Esophagus muscularis mucosa (tissue), 4 donors: Measurements from ENCODE around the gene RCOR1. TPM values are rescaled to one million over a fixed set of nuclear protein-coding genes. Genes with fewer than 3 reads are reported as not detected.

ENCODE experiments used
- DNase-seq: peaks from one replicate; pipeline ENCODE4 v3.0.0-alpha.2; 2017; ENCODE audit errors: extremely low spot score
- H3K27ac ChIP-seq, 4 donors: fragments of 200-600 bp; sonication (generic); replicated peaks in 1 of 4; 1 replicate in 3 of 4; 2 replicates in 1 of 4; pipeline ENCODE4 v1.5.1; 2016 to 2019; ENCODE audit warnings: mild to moderate bottlenecking in 1 of 4
- H3K27me3 ChIP-seq, 4 donors: fragments of 200-600 bp; sonication (generic); one replicate each; pipeline versions ENCODE4 v1.5.1 to v1.6.0; 2016 to 2019
- H3K36me3 ChIP-seq, 4 donors: fragments of 200-600 bp; sonication (generic); one replicate each; pipeline ENCODE4 v1.5.1; 2016 to 2019
- H3K4me1 ChIP-seq, 4 donors: fragments of 200-600 bp; sonication (generic); one replicate each; pipeline ENCODE4 v1.5.1; 2016 to 2019
- H3K4me3 ChIP-seq, 4 donors: fragments of 200-600 bp; sonication (generic); 1 replicate in 2 of 4; 2 replicates in 2 of 4; pipeline ENCODE4 v1.5.1; 2016 to 2019; ENCODE audit warnings: mild to moderate bottlenecking in 4 of 4, moderate library complexity in 1 of 4
- H3K9me3 ChIP-seq, 4 donors: fragments of 200-600 bp; sonication (generic); 1 replicate in 3 of 4; 2 replicates in 1 of 4; pipeline ENCODE4 v1.5.1; 2016 to 2019
- EP300 ChIP-seq: sonication (generic); formaldehyde crosslinking; IDR thresholded peaks from one replicate; pipeline ENCODE4 v1.6.1; 2017; ENCODE audit warnings: antibody characterized with exemption
- POLR2A ChIP-seq: fragments of 450-650 bp; IDR thresholded peaks from one replicate; pipeline ENCODE4 v1.6.1; 2017; ENCODE audit warnings: antibody characterized with exemption, moderate library complexity, mild to moderate bottlenecking, low read depth
- POLR2AphosphoS5 ChIP-seq, 2 donors: sonication (generic); formaldehyde crosslinking; IDR thresholded peaks; one replicate each; pipeline ENCODE4 v1.6.1; 2017; ENCODE audit warnings: antibody characterized with exemption in 2 of 2
- WGBS: methylation state at CpG from one replicate; pipeline ENCODE4 v1.1.5; 2018; 5-methylcytosine and 5-hydroxymethylcytosine counted together
- intact Hi-C: fragments of 100-400 bp; cut with DNase I; formaldehyde crosslinking; loops from one replicate; pipeline ENCODE4 v1.15.1; 2023
- total RNA-seq, 4 donors: library from RNA; depleted of rRNA; stranded (reverse); fragments of >200 nt; gene quantifications; one replicate each; pipeline versions ENCODE4 v1.1.0 to v1.2.1, GENCODE V29; 2016
- TF ChIP-seq, protein P1 (sequence below), 3 experiments: fragments of 200-600 bp in 2 of 3; fragments of 450-650 bp in 1 of 3; sonication (generic) in 2 of 3; IDR thresholded peaks; one replicate each; pipeline ENCODE4 v1.5.1; 2017 to 2019; ENCODE audit warnings: antibody characterized with exemption in 3 of 3, mild to moderate bottlenecking in 2 of 3, moderate library complexity in 1 of 3

RCOR1 gene
- total RNA-seq, 4 donors from 2014 or later = 12.9 to 14.8 (median 13.8) TPM

DNA sequence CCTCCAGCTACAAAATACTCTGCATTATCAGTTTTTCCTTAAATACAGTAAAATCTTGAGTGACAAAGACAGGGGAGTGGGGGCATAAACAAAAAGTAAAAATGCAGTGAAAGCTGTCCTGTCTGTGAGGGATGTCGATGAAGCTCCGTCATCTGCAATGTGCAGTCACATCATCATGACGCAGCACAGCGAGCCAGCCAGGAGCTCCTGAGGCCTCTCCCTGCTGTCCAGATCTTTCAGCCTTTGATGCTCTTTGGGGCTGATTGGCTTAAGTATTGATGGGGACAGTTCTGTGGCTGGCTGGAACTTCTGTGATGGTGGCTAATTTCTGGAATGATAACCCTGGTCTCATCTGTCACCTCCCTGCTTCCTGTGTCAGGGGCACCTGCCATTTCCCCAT is 130.2 kb downstream of the RCOR1 start:
- Histone ChIP-seq H3K4me3 (no peak overlapping the region), H3K9me3 (no peaks in the 10 kb centered on the region), H3K4me1 (no peaks in the 10 kb centered on the region), H3K27ac (no peak overlapping the region), H3K36me3 (peaks cover 34 to 83% (median 76%) of the 10 kb centered on the region in 4 donors), H3K27me3 (no peaks in the 10 kb centered on the region)
- intact Hi-C loops = no loop called here
- peak; percentile 77 for DNase-seq
- TF ChIP-seq, protein P1, sequence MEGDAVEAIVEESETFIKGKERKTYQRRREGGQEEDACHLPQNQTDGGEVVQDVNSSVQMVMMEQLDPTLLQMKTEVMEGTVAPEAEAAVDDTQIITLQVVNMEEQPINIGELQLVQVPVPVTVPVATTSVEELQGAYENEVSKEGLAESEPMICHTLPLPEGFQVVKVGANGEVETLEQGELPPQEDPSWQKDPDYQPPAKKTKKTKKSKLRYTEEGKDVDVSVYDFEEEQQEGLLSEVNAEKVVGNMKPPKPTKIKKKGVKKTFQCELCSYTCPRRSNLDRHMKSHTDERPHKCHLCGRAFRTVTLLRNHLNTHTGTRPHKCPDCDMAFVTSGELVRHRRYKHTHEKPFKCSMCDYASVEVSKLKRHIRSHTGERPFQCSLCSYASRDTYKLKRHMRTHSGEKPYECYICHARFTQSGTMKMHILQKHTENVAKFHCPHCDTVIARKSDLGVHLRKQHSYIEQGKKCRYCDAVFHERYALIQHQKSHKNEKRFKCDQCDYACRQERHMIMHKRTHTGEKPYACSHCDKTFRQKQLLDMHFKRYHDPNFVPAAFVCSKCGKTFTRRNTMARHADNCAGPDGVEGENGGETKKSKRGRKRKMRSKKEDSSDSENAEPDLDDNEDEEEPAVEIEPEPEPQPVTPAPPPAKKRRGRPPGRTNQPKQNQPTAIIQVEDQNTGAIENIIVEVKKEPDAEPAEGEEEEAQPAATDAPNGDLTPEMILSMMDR (IDR thresholded peaks at IDR 0.05) = no peak
- TF ChIP-seq EP300 (no peak), POLR2A (no peak), POLR2AphosphoS5 (IDR thresholded peaks at IDR 0.05) (no peak)
- 89% methylated on average over 4 of the region's 4 CpGs for WGBS

DNA sequence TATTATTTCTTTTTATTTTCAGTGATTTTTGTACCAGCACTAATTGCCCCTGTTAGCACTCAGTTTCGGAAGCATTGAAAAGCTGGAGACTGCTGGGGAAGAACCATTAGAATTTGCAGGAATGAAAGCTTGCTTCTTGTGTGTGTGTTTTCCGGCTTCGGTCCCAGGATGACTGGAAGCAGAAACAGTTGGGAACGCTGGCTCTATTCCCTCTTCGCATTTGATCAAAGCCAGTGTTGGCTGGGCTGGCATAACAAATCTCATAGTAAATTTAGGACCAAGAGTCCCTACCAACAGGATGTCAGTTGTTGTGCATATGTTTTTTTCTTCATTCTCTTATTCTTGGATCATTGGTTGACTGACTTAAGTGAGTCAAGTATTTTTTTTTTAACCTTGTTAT is 131.2 kb downstream of the RCOR1 start:
- Histone ChIP-seq H3K27me3 (no peaks in the 10 kb centered on the region), H3K4me1 (no peaks in the 10 kb centered on the region), H3K4me3 (no peak overlapping the region), H3K36me3 (peaks cover 37 to 85% (median 77%) of the 10 kb centered on the region in 4 donors), H3K9me3 (no peaks in the 10 kb centered on the region), H3K27ac (no peak overlapping the region)
- DNase-seq = peak; percentile 37
- intact Hi-C loops = no loop called here
- TF ChIP-seq POLR2A = no peak
- no peak for TF ChIP-seq EP300
- TF ChIP-seq, protein P1 (IDR thresholded peaks at IDR 0.05) = no peak
- no peak for TF ChIP-seq POLR2AphosphoS5 (IDR thresholded peaks at IDR 0.05)
- WGBS = 94% methylated on average over 5 of the region's 5 CpGs

DNA sequence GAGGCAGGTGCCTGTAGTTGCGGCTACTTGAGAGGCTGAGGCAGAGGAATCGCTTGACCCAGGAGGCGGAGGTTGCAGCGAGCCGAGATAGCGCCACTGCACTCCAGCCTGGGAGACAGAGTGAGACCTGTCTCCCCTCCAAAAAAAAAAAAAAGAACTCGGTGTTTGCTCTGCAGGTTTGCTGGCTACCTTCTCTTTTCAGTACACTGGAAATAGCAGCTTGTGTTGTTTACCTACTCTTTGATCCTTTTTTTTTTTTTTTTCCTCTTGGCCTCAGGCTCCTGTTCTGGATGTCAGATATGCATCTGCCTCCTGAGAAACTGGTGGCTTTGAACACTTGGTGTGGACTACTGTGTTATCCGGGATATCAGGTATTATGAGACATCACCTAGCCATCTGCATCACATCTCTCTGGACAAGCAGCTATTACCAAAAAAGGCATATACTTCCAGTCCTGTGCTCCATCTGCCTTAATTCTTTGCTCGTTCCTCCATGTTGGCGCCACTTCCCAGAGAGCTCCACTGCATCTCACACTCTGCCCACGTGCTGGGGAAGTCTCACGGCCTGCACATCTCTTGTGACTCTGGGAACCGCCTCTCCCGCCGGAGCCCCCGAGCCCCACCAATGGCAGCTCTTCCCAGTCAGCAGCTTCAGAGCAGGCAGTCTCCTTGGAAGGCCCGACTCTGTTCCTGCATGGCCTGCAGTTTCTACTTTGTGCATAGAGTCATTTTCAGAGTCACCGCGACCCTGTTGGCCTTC is 133.9 kb downstream of the RCOR1 start:
- no peaks in the 10 kb centered on the region for H3K9me3 ChIP-seq
- peak; percentile 31 for DNase-seq
- H3K27ac ChIP-seq = no peak overlapping the region
- 81% methylated on average over 19 of the region's 19 CpGs for WGBS
- no peaks in the 10 kb centered on the region for H3K4me1 ChIP-seq
- H3K27me3 ChIP-seq = no peaks in the 10 kb centered on the region
- intact Hi-C loops = no loop called here
- peaks cover 31 to 84% (median 72%) of the 10 kb centered on the region in 4 donors for H3K36me3 ChIP-seq
- TF ChIP-seq EP300 (no peak), POLR2AphosphoS5 (IDR thresholded peaks at IDR 0.05) (no peak), POLR2A (no peak)
- TF ChIP-seq, protein P1 (IDR thresholded peaks at IDR 0.05) = no peak
- H3K4me3 ChIP-seq = no peak overlapping the region

DNA sequence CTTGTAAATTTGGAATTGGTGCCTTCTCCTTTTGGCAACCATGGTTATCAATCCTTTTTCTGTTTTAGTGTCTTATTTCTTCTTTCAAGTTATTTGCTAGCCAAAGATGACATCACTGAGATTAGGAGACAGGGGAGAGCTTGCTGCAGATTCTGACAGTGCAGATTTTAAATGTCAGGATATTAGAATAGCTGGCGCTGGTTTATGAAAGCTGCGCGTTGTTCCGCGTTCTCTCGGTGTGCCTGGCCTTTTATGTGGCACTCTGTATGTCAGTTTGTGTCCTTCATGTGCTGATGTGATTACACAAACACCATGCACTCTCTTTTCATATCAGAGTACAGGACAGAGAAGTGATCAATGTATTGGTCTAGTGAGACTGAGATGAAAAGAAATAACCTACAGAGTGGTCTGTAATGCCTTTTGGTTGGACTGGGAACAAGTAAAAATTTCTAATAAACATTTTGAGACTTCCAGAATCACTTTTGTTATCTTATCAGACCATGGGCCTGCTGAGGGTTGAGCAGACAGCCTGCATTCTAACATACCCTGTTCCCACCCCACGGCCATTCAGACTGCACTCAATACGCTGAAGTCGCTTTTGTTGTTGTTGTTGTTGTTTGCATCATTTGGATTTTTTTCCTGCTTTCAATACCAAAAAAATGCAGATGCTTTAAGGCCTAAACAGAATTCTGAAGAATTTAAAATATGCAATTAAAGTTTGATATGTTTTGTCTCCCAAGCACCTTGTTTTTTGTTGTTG is 135.1 kb downstream of the RCOR1 start:
- Histone ChIP-seq H3K36me3 (peaks cover 22 to 79% (median 64%) of the 10 kb centered on the region in 4 donors), H3K27ac (no peak overlapping the region)
- intact Hi-C loops = no loop called here

More for the DNA sequence above, 135.1 kb downstream of the RCOR1 start:
- no peaks in the 10 kb centered on the region for H3K27me3 ChIP-seq
- WGBS = 91% methylated on average over 9 of the region's 9 CpGs
- peak; percentile 17 for DNase-seq
- no peak overlapping the region for H3K4me3 ChIP-seq
- no peaks in the 10 kb centered on the region for H3K9me3 ChIP-seq
- no peaks in the 10 kb centered on the region for H3K4me1 ChIP-seq
- no peak for TF ChIP-seq POLR2A
- TF ChIP-seq, protein P1 (IDR thresholded peaks at IDR 0.05) = no peak
